NCI-H2227 (cell line): ENCODE results near the gene CD9.
"Not testable (repeated sequence)": the region's sequence is repeated elsewhere in the genome, so short reads cannot be mapped to it uniquely, and the experiment has no call there.

Experiments used
- DNase-seq: peaks from one replicate; lab custom pipeline; 2025; ENCODE audit not compliant: unreplicated experiment; lab: John Stamatoyannopoulos, UW

Gene CD9

GRCh38 chr12:6178981-6179761 is 21.0 kb upstream of the CD9 start:
- DNase-seq: no peak

- DNase-seq: no peak
Measured at GRCh38 chr12:6180268-6181051, 19.7 kb upstream of the CD9 start.

DNA sequence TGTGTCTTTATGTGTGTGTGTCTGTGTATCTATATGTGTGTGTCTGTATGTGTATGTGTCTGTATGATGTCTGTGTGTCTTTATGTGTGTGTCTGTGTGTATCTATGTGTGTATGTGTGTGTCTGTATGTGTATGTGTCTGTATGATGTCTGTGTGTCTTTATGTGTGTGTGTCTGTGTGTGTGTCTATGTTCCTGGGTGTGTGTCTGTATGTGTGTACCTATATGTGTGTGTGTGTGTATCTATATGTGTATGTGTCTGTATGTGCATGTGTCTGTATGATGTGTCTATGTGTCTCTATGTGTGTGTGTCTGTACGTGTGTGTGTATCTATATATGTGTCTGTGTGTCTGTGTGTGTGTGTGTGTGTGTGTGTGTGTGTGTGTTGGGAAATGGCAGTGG is 19.0 kb upstream of the CD9 start:
- DNase-seq: no peak

DNA sequence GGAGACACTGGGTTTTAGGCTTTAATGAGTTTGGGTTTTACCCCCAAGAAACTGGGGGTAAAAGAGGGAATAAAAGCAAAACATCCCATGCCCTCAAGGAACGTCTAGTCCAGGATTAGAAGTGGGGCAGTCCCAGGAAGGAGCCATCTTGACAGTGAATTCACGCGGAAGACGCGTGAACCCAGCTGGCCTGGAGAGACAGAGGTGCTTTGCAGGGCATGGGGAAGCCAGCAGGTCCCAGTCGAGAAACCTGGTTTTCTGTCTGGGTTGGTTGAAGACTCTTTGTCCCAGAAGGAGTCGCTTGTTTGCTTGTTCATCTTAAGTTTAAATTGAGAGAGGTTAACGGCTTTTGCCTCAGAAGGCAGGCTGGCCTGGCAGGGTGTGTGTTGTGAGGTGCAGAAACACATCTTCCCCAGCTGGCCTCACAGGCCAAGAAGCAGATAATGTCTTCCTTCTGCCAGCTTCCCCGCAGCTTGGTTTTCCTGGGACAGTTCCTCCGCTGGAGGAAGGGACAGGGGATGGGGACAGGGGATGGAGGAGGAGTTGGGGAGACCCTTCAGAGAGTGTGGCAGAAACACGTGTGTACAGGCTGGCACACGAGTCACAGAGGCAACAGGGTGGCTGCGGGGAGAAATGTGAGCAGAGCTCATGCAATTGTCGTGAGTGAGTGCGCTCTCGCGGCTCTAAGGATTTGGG is 18.5 kb upstream of the CD9 start:
- no peak for DNase-seq

GRCh38 chr12:6182279-6182898 is 17.8 kb upstream of the CD9 start:
- DNase-seq: peak; percentile 16

- no peak for DNase-seq
Measured at GRCh38 chr12:6183689-6184428, 16.3 kb upstream of the CD9 start.

DNA sequence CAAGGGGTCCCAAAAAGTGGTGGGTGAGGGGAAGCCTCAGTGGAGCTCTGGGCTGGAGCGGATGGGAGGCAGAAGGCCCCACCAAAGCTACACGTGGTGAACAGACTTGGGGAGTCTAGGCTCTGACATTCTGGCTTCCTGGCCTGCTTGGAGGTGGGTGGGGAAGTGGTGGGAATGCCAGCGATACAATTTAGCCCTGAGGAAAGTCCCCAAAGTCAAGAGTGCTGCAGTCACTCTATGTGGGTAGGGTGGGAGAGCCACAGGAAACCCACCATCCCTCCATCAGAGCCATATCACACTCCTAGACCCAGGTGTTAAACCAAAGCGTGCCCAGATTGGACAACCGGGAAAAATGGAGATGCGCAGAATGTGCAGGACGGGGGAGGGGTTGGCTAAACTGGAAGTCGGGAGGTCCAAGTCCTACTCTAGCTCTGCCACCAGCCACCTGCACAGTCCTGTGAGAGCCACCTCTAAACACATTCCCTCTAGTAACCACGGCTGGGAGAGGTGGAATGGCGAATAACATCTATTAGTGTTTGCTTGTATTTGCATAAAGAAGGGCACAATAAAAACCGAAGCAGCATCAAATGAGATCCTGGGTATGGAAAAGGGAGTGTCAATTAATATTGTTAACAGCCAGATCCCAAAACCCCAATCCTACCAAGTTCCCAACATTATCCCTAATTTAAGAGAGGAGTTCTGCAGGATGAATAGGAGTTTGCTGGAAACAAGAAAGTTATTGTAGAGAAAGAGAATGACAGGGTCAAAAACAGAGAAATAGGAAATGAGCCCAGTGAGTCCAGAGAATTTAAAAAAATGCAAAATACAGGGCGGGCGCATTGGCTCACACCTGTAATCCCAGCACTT is 14.0 kb upstream of the CD9 start:
- DNase-seq: no peak

GRCh38 chr12:6187948-6188793 is 12.0 kb upstream of the CD9 start:
- DNase-seq: no peak

DNA sequence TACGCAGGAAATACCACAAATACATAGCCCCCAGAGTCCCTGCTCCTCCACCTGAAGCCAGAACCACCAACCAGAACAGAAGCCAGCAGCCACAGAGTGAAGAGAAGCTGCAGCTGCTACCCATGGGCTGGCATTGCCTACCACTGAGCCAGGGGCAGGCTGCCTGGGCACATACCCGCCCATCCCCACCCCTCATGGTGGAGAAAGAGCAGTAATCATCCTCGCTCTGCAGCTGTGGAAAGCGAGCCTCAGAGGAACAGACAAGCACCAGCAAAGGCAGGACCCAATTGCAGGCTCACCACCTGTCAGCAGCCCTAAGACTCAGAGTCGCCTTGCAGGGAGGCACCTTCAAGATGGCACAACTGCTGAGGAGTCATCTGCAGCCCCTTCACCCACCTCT is 11.2 kb upstream of the CD9 start:
- no peak for DNase-seq

DNA sequence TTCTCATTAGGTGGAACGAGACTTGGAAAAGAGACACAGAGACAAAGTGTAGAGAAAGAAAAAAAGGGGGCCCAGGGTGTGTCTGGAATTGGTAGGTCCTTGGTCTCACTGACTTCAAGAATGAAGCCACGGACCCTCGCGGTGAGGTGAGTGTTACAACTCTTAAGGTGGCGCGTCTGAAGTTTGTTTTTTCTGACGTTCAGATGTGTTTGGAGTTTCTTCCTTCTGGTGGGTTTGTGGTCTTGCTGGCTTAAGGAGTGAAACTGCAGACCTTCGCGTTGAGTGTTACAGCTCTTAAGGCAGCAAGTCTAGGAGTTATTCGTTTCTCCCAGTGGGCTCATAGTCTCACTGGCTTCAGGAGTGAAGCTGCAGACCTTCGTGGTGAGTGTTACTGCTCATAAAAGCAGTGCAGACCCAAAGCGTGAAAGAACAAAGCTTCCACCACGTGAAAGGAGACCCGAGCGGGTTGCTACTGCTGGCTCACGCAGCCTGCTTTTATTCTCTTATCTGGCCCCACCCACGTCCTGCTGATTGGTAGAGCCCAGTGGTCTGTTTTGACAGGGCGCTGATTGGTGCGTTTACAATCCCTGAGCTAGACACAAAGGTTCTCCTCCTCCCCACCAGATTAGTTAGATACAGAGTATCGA is 10.1 kb upstream of the CD9 start:
- not testable (repeated sequence) for DNase-seq

GRCh38 chr12:6190767-6191530 is 9.3 kb upstream of the CD9 start:
- not testable (repeated sequence) for DNase-seq

DNA sequence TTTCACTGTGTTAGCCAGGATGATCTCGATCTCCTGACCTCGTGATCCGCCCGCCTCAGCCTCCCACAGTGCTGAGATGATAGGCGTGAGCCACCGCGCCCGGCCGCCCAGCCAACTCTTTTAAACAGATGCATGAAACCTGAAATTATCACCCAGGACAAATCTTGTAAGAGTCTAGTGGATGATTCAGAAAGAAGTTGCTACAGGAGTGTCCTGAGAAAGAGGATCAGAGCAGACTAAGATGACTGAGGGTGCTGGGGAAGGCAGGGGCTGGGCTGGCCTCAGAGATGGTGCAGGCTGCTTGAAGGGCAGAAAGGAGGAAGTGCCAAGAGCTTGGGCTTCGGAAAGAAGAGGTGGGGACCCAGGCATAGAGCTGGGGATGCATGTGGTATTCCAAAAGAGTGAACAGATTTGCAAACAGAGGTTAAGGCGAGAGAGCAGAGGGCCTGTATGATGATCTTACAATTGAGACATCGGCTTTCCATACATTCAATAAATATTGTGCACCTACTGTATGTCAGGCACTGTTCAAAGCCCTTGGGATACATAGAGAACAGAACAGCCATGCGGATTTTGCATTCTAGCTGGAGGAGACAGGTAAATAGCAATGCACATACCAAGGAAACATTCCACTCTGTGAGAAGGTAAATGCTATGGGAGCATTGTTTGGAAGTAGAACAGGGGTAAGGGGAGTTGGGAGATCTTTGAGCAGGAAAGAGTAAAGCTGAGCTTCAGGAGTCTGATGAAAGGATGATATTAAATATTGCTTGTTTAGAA is 7.4 kb upstream of the CD9 start:
- no peak for DNase-seq

- DNase-seq: peak; percentile 67
Measured at GRCh38 chr12:6193853-6194815, 6.1 kb upstream of the CD9 start.

DNA sequence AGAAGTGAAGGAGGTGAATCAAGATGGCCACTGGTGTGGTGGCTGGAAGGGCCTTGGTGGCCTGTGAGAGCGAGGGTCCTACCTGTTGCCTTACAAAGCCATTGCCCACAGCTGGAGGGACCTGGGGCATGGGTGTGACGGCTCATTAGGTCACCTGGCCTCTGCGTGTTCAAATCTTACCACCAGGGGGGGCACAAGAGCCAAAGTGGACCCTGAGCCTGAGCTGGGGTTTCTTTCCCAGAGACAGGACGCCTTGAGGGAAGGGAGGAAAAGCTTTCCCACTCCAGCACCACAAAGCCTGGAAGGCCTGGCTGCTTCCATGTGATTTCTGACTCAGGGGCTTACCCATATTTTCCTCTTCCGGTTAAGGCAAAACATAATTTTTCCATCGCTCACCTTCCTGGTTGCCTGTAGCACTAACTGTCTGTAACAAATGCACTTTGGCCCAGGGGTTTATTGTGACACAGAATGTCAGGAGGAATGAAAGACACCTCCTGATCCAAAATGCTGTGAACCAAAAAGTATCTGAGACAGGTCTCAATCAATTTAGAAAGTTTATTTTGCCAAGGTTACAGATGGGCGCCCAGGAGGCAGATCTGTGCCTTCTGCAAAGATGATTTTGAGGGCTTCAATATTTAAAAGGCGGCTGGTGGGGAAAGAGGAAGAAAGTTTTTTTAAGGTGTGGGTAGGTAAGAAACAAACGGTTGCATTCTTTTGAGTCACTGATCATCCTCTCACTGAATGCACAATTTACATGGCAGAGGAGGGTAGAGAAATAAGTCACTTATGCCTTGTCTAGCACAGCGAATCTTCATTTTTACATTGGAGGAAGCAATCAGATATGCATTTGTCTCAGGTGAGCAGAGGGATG is 4.3 kb upstream of the CD9 start:
- peak; percentile 75 for DNase-seq

- no peak for DNase-seq
Measured at GRCh38 chr12:6198051-6198450, 2.1 kb upstream of the CD9 start.
